MM.1S (cell line): ENCODE measurements around the gene COL12A1.

Source experiments
- DNase-seq: peaks from one replicate; pipeline ENCODE4 v3.0.0-alpha.2; 2015
- H2AFZ ChIP-seq: fragments of 300-600 bp; sonication (generic); 2 replicates; pipeline ENCODE4 v1.6.0; 2016; ENCODE audit warnings: antibody characterized with exemption, low read length
- H3F3A ChIP-seq: fragments of 300-600 bp; sonication (generic); 2 replicates; pipeline ENCODE4 v1.6.1; 2016; ENCODE audit warnings: mild to moderate bottlenecking, antibody characterized with exemption, low read length, moderate library complexity, mixed read lengths; ENCODE audit not compliant: insufficient read depth
- H3K27ac ChIP-seq: fragments of 300-600 bp; sonication (generic); 2 replicates; pipeline ENCODE4 v1.5.1; 2016; ENCODE audit warnings: mild to moderate bottlenecking, low read length
- H3K27me3 ChIP-seq: fragments of 300-600 bp; sonication (generic); replicated peaks from 2 replicates; pipeline ENCODE4 v1.6.0; 2016; ENCODE audit warnings: low read length; ENCODE audit not compliant: insufficient read depth
- H3K36me3 ChIP-seq: fragments of 300-600 bp; sonication (generic); replicated peaks from 2 replicates; pipeline ENCODE4 v1.6.1; 2016; ENCODE audit warnings: mild to moderate bottlenecking, low read length, mixed read lengths; ENCODE audit not compliant: insufficient read depth
- H3K4me1 ChIP-seq: fragments of 300-600 bp; sonication (generic); 2 replicates; pipeline ENCODE4 v1.6.1; 2016; ENCODE audit warnings: low read length, mixed read lengths
- H3K4me2 ChIP-seq: fragments of 300-600 bp; sonication (generic); 2 replicates; pipeline ENCODE4 v1.6.0; 2016; ENCODE audit warnings: low read depth, low read length
- H3K4me3 ChIP-seq: fragments of 300-600 bp; sonication (generic); 2 replicates; pipeline ENCODE4 v1.5.1; 2016; ENCODE audit warnings: low read length, mixed read lengths
- H3K79me2 ChIP-seq: fragments of 300-600 bp; sonication (generic); 2 replicates; pipeline ENCODE4 v1.6.1; 2016; ENCODE audit warnings: mixed run types, low read length, mixed read lengths
- H3K9ac ChIP-seq: fragments of 300-600 bp; sonication (generic); 2 replicates; pipeline ENCODE4 v1.6.1; 2016; ENCODE audit warnings: low read length, mixed read lengths
- H3K9me2 ChIP-seq: fragments of 300-600 bp; sonication (generic); replicated peaks from 2 replicates; pipeline ENCODE4 v1.6.1; 2016; ENCODE audit warnings: mild to moderate bottlenecking, low read length, mixed read lengths; ENCODE audit not compliant: insufficient read depth
- H3K9me3 ChIP-seq: fragments of 300-600 bp; sonication (generic); replicated peaks from 2 replicates; pipeline ENCODE4 v1.6.1; 2016; ENCODE audit warnings: mild to moderate bottlenecking, low read length, mixed read lengths; ENCODE audit not compliant: insufficient read depth
- H4K20me1 ChIP-seq: fragments of 300-600 bp; sonication (generic); 2 replicates; pipeline ENCODE4 v1.6.1; 2016; ENCODE audit warnings: mild to moderate bottlenecking, low read length, moderate library complexity, mixed read lengths; ENCODE audit not compliant: insufficient read depth
- CTCF ChIP-seq: fragments of 300-600 bp; sonication (generic); IDR thresholded peaks from 2 replicates; pipeline ENCODE4 v1.5.1; 2016; ENCODE audit warnings: antibody characterized with exemption, low read length, mixed read lengths
- EZH2 ChIP-seq: fragments of 300-600 bp; sonication (generic); optimal IDR thresholded peaks from 2 replicates; pipeline ENCODE3; 2017; ENCODE audit warnings: low read depth, mild to moderate bottlenecking, antibody characterized with exemption, low read length, mixed read lengths
- EZH2phosphoT487 ChIP-seq: fragments of 300-600 bp; sonication (generic); IDR thresholded peaks from 2 replicates; pipeline ENCODE4 v1.6.1; 2018; ENCODE audit warnings: antibody characterized with exemption, low read length

Gene COL12A1

GRCh38 chr6:75109765-75110164, 96.1 kb downstream of the COL12A1 start:
- TF ChIP-seq EZH2: no peak
- no peak for TF ChIP-seq EZH2phosphoT487
- no peak for TF ChIP-seq CTCF
- Histone ChIP-seq H3K79me2 (no peaks in the 10 kb centered on the region), H3K9ac (no peak overlapping the region), H2AFZ (no peak overlapping the region), H3K4me1 (no peaks in the 10 kb centered on the region), H3K27me3 (no peaks in the 10 kb centered on the region), H3K36me3 (no peaks in the 10 kb centered on the region), H4K20me1 (no peaks in the 10 kb centered on the region), H3K4me2 (no peak overlapping the region), H3K9me3 (no peaks in the 10 kb centered on the region), H3K27ac (no peak overlapping the region), H3K4me3 (no peak overlapping the region), H3F3A (no peaks in the 10 kb centered on the region), H3K9me2 (no peaks in the 10 kb centered on the region)
- no peak for DNase-seq

- no peaks in the 10 kb centered on the region for H3K9me3 ChIP-seq
- no peak for TF ChIP-seq EZH2phosphoT487
- TF ChIP-seq EZH2: no peak
- no peak for TF ChIP-seq CTCF
- H3K4me3 ChIP-seq: no peak overlapping the region
- DNase-seq: no peak
- H3K79me2 ChIP-seq: no peaks in the 10 kb centered on the region
- H3K27me3 ChIP-seq: no peaks in the 10 kb centered on the region
- H3K27ac ChIP-seq: no peak overlapping the region
- H3K9me2 ChIP-seq: no peaks in the 10 kb centered on the region
- no peak overlapping the region for H3K9ac ChIP-seq
- no peaks in the 10 kb centered on the region for H3F3A ChIP-seq
- no peak overlapping the region for H3K4me2 ChIP-seq
- H3K4me1 ChIP-seq: no peaks in the 10 kb centered on the region
- no peaks in the 10 kb centered on the region for H3K36me3 ChIP-seq
- H4K20me1 ChIP-seq: no peaks in the 10 kb centered on the region
- H2AFZ ChIP-seq: no peak overlapping the region
These were observed 96.8 kb downstream of the COL12A1 start for GRCh38 chr6:75109022-75109421.

- no peaks in the 10 kb centered on the region for H3K36me3 ChIP-seq
- no peak overlapping the region for H2AFZ ChIP-seq
- H3K9me2 ChIP-seq: no peaks in the 10 kb centered on the region
- H3K4me1 ChIP-seq: no peaks in the 10 kb centered on the region
- TF ChIP-seq EZH2phosphoT487 (no peak), EZH2 (no peak)
- H3K27me3 ChIP-seq: no peaks in the 10 kb centered on the region
- H3K4me2 ChIP-seq: no peak overlapping the region
- H3K79me2 ChIP-seq: no peaks in the 10 kb centered on the region
- H3K4me3 ChIP-seq: no peak overlapping the region
- no peaks in the 10 kb centered on the region for H3F3A ChIP-seq
- H3K9me3 ChIP-seq: no peaks in the 10 kb centered on the region
- no peak overlapping the region for H3K9ac ChIP-seq
- H4K20me1 ChIP-seq: no peaks in the 10 kb centered on the region
- DNase-seq: no peak
- H3K27ac ChIP-seq: no peak overlapping the region
These were observed 97.4 kb downstream of the COL12A1 start for GRCh38 chr6:75108333-75108974.

GRCh38 chr6:75107913-75108312, 97.9 kb downstream of the COL12A1 start:
- no peak for TF ChIP-seq CTCF
- no peak for TF ChIP-seq EZH2
- TF ChIP-seq EZH2phosphoT487: no peak
- Histone ChIP-seq H4K20me1 (no peaks in the 10 kb centered on the region), H3K9ac (no peak overlapping the region), H3K79me2 (no peaks in the 10 kb centered on the region), H3K27ac (no peak overlapping the region), H3F3A (no peaks in the 10 kb centered on the region), H3K4me3 (no peak overlapping the region), H3K4me2 (no peak overlapping the region), H3K9me2 (no peaks in the 10 kb centered on the region), H3K36me3 (no peaks in the 10 kb centered on the region), H3K9me3 (no peaks in the 10 kb centered on the region), H3K4me1 (no peaks in the 10 kb centered on the region), H3K27me3 (no peaks in the 10 kb centered on the region), H2AFZ (no peak overlapping the region)
- DNase-seq: no peak
